CD14-positive monocyte (primary cell): ENCODE results near the gene COL19A1. TPM values are rescaled to one million over a fixed set of nuclear protein-coding genes. Genes with fewer than 3 reads are reported as not detected.

Source experiments
- DNase-seq, 3 donors: peaks; one replicate each; pipeline ENCODE4 v3.0.0-alpha.2; 2011 to 2022
- H2AFZ ChIP-seq: 2 replicates; pipeline ENCODE4 v1.6.0; 2012; ENCODE audit warnings: mild to moderate bottlenecking, low read depth, low read length, inconsistent platforms; ENCODE audit not compliant: insufficient read depth, poor library complexity, severe bottlenecking
- H3K27ac ChIP-seq, 2 donors: 1 replicate in 1 of 2; 2 replicates in 1 of 2; pipeline ENCODE4 v1.5.1; 2012 to 2013; ENCODE audit warnings: low read length in 2 of 2, control low read depth in 1 of 2, inconsistent platforms in 1 of 2, low read depth in 1 of 2, mild to moderate bottlenecking in 1 of 2
- H3K27me3 ChIP-seq, 2 donors: one replicate each; pipeline versions ENCODE4 v1.6.0 to v1.6.1; 2011 to 2013; ENCODE audit warnings: low read length in 2 of 2; ENCODE audit not compliant: control insufficient read depth in 2 of 2, insufficient read depth in 2 of 2
- H3K36me3 ChIP-seq, 2 donors: replicated peaks in 1 of 2; 1 replicate in 1 of 2; 2 replicates in 1 of 2; pipeline versions ENCODE4 v1.5.1 to v1.6.1; 2012 to 2013; ENCODE audit warnings: low read length in 2 of 2, control low read depth in 1 of 2, inconsistent platforms in 1 of 2, mild to moderate bottlenecking in 1 of 2; ENCODE audit not compliant: insufficient read depth in 2 of 2, control insufficient read depth in 1 of 2
- H3K4me1 ChIP-seq, 2 donors: 1 replicate in 1 of 2; 2 replicates in 1 of 2; pipeline versions ENCODE4 v1.5.1 to v1.6.1; 2012 to 2013; ENCODE audit warnings: low read length in 2 of 2, control low read depth in 1 of 2, inconsistent platforms in 1 of 2, mild to moderate bottlenecking in 1 of 2, moderate library complexity in 1 of 2; ENCODE audit not compliant: insufficient read depth in 2 of 2, control insufficient read depth in 1 of 2
- H3K4me2 ChIP-seq: replicated peaks from 2 replicates; pipeline ENCODE3; 2012; ENCODE audit warnings: low read length, moderate library complexity, mild to moderate bottlenecking; ENCODE audit not compliant: poor library complexity, severe bottlenecking; ENCODE audit errors: extremely low read depth
- H3K4me3 ChIP-seq, 3 experiments: fragments of 200-600 bp in 1 of 3; sonication (generic) in 1 of 3; replicated peaks in 1 of 3; 1 replicate in 2 of 3; 2 replicates in 1 of 3; pipeline ENCODE4 v1.5.1; 2011 to 2013; ENCODE audit warnings: low read length in 3 of 3, mild to moderate bottlenecking in 3 of 3, control low read depth in 2 of 3, low read depth in 2 of 3, inconsistent platforms in 1 of 3, moderate library complexity in 1 of 3
- H3K79me2 ChIP-seq: 2 replicates; pipeline ENCODE4 v1.6.0; 2012; ENCODE audit warnings: mild to moderate bottlenecking, control low read depth, inconsistent platforms, low read length, moderate library complexity; ENCODE audit not compliant: insufficient read depth
- H3K9ac ChIP-seq: 2 replicates; pipeline ENCODE4 v1.6.0; 2017; ENCODE audit warnings: low read length, mild to moderate bottlenecking; ENCODE audit not compliant: insufficient read depth, poor library complexity, severe bottlenecking
- H3K9me3 ChIP-seq, 2 donors: replicated peaks in 1 of 2; 1 replicate in 1 of 2; 2 replicates in 1 of 2; pipeline versions ENCODE4 v1.5.1 to v1.6.1; 2012 to 2013; ENCODE audit warnings: low read length in 2 of 2, control low read depth in 1 of 2; ENCODE audit not compliant: control insufficient read depth in 1 of 2, insufficient read depth in 1 of 2
- H4K20me1 ChIP-seq: 2 replicates; pipeline ENCODE4 v1.6.0; 2012; ENCODE audit warnings: mild to moderate bottlenecking, low read length, control low read depth, moderate library complexity; ENCODE audit not compliant: insufficient read depth
- H3K27ac Mint-ChIP-seq, 7 donors: one replicate each; pipeline ENCODE4 v1.8.0; 2020; ENCODE audit warnings: mild to moderate bottlenecking in 7 of 7, mixed read lengths in 7 of 7, moderate library complexity in 6 of 7, inconsistent platforms in 2 of 7
- H3K27me3 Mint-ChIP-seq, 3 donors: one replicate each; pipeline ENCODE4 v1.8.0; 2021 to 2022; ENCODE audit warnings: low read depth in 3 of 3, mild to moderate bottlenecking in 3 of 3, mixed read lengths in 3 of 3, moderate library complexity in 3 of 3, inconsistent platforms in 1 of 3
- H3K36me3 Mint-ChIP-seq, 2 donors: one replicate each; pipeline ENCODE4 v1.8.0; 2020; ENCODE audit warnings: mixed read lengths in 2 of 2, inconsistent platforms in 1 of 2, mild to moderate bottlenecking in 1 of 2
- H3K4me1 Mint-ChIP-seq: one replicate; pipeline ENCODE4 v1.8.0; 2020; ENCODE audit warnings: mild to moderate bottlenecking, mixed read lengths
- H3K4me3 Mint-ChIP-seq, 2 donors: one replicate each; pipeline ENCODE4 v1.8.0; 2020; ENCODE audit warnings: mild to moderate bottlenecking in 2 of 2, mixed read lengths in 2 of 2, moderate library complexity in 1 of 2
- H3K9me3 Mint-ChIP-seq, 7 donors: one replicate each; pipeline ENCODE4 v1.8.0; 2020 to 2022; ENCODE audit warnings: mixed read lengths in 7 of 7, mild to moderate bottlenecking in 6 of 7, moderate library complexity in 6 of 7, inconsistent platforms in 2 of 7
- CTCF ChIP-seq: fragments of 200-600 bp; IDR thresholded peaks from one replicate; pipeline ENCODE4 v1.8.0; 2022; ENCODE audit warnings: antibody characterized with exemption, mild to moderate bottlenecking
- WGBS: methylation state at CpG from one replicate; pipeline ENCODE4 v1.1.5; 2013; ENCODE audit warnings: missing lambda C conversion rate; ENCODE audit not compliant: insufficient coverage; 5-methylcytosine and 5-hydroxymethylcytosine counted together
- intact Hi-C, 2 donors: fragments of 100-400 bp; cut with micrococcal nuclease; formaldehyde crosslinking; loops; one replicate each; pipeline versions ENCODE4 v1.15.0 to v1.15.1; 2023
- polyA plus RNA-seq, 3 donors: library from polyadenylated mRNA; depleted of rRNA in 1 of 3; unstranded in 2 of 3; stranded (reverse) in 1 of 3; fragments of 300-500 nt in 2 of 3; fragments of >200 nt in 1 of 3; fragmentation: Illumina TruSeq in 2 of 3; gene quantifications; 1 replicate in 2 of 3; 2 replicates in 1 of 3; pipeline ENCODE4 v1.2.3, GENCODE V29; 2012 to 2021

The COL19A1 gene
- polyA plus RNA-seq, 3 donors: not detected

GRCh38 chr6:69933239-69933638, 66.9 kb downstream of the COL19A1 start:
- no peaks in the 10 kb centered on the region for H3K27me3 ChIP-seq
- intact Hi-C loops: no loop called here
- no peaks in the 10 kb centered on the region for H3K9me3 ChIP-seq
- no peaks in the 10 kb centered on the region for H3K79me2 ChIP-seq
- H3K4me1 ChIP-seq: no peaks in the 10 kb centered on the region
- H3K4me2 ChIP-seq: no peak overlapping the region
- no peaks in the 10 kb centered on the region for H3K36me3 ChIP-seq
- no peak for DNase-seq
- Mint-ChIP-seq H3K36me3 (no peaks in the 10 kb centered on the region), H3K27ac (no peak overlapping the region), H3K4me1 (no peaks in the 10 kb centered on the region), H3K27me3 (no peaks in the 10 kb centered on the region), H3K4me3 (no peak overlapping the region), H3K9me3 (peaks cover 0 to 5% (median 1%) of the 10 kb centered on the region in 7 donors)
- no peak overlapping the region for H3K27ac ChIP-seq
- TF ChIP-seq CTCF: no peak
- H3K4me3 ChIP-seq: no peak overlapping the region
- WGBS: 44% methylated on average over 1 of the region's 1 CpG
- no peak overlapping the region for H2AFZ ChIP-seq
- H3K9ac ChIP-seq: no peak overlapping the region
- no peaks in the 10 kb centered on the region for H4K20me1 ChIP-seq

- intact Hi-C loops: no loop called here
- Histone ChIP-seq H3K9me3 (no peaks in the 10 kb centered on the region), H3K4me2 (no peak overlapping the region), H3K27ac (no peak overlapping the region), H3K9ac (no peak overlapping the region), H4K20me1 (no peaks in the 10 kb centered on the region), H3K4me1 (no peaks in the 10 kb centered on the region), H3K27me3 (no peaks in the 10 kb centered on the region), H3K4me3 (no peak overlapping the region), H2AFZ (no peak overlapping the region), H3K36me3 (no peaks in the 10 kb centered on the region), H3K79me2 (no peaks in the 10 kb centered on the region)
- Mint-ChIP-seq H3K27ac (no peak overlapping the region), H3K9me3 (peaks cover 0 to 3% (median 1%) of the 10 kb centered on the region in 7 donors), H3K4me1 (no peaks in the 10 kb centered on the region), H3K36me3 (no peaks in the 10 kb centered on the region), H3K27me3 (no peaks in the 10 kb centered on the region), H3K4me3 (no peak overlapping the region)
- no peak for DNase-seq
- no CpG with 5 or more reads among the region's 1 CpG for WGBS
- no peak for TF ChIP-seq CTCF
Observed at GRCh38 chr6:69935079-69935478, 68.7 kb downstream of the COL19A1 start.
